Brain microvascular endothelial cell (primary cell): ENCODE measurements around the gene TAF1B.
A peak's percentile ranks its signal among the peaks of the same experiment; 100 is the strongest.

Experiments used
- DNase-seq: peaks from one replicate; pipeline ENCODE4 v3.0.0-alpha.2; 2020
- H3K27ac ChIP-seq: fragments of 250-450 bp; sonication (Bioruptor Pico); 2 replicates; pipeline ENCODE4 v1.5.1; 2020; ENCODE audit warnings: mild to moderate bottlenecking, moderate library complexity
- H3K27me3 ChIP-seq: fragments of 250-450 bp; sonication (Bioruptor Pico); replicated peaks from 2 replicates; pipeline ENCODE4 v1.5.1; 2020; ENCODE audit warnings: mild to moderate bottlenecking
- H3K36me3 ChIP-seq: fragments of 250-450 bp; sonication (Bioruptor Pico); replicated peaks from 2 replicates; pipeline ENCODE4 v1.5.1; 2020; ENCODE audit warnings: mild to moderate bottlenecking
- H3K4me3 ChIP-seq: 2 replicates; pipeline ENCODE4 v1.5.1; 2011; ENCODE audit warnings: low read depth, mild to moderate bottlenecking, control low read depth, low read length, moderate library complexity
- CTCF ChIP-seq: IDR thresholded peaks from 2 replicates; pipeline ENCODE4 v1.5.1; 2011; ENCODE audit warnings: low read depth, mild to moderate bottlenecking, moderate library complexity, low read length, control low read depth, inconsistent platforms; ENCODE audit errors: missing control alignments
- in situ Hi-C: cut with HindIII; loops from 2 replicates; pipeline ENCODE4 v1.10.0; 2017; ENCODE audit warnings: low sequenced_read_pairs, low pct_ligation_motif_present

Gene TAF1B

GRCh38 chr2:9970200-9971044, 127.1 kb downstream of the TAF1B start:
- in situ Hi-C loops = no loop called here
- no peak for TF ChIP-seq CTCF
- Histone ChIP-seq H3K4me3 (no peak overlapping the region), H3K27me3 (no peaks in the 10 kb centered on the region), H3K36me3 (no peaks in the 10 kb centered on the region), H3K27ac (no peak overlapping the region)
- no peak for DNase-seq

GRCh38 chr2:9971105-9971818, 128.0 kb downstream of the TAF1B start:
- DNase-seq = no peak
- Histone ChIP-seq H3K27ac (no peak overlapping the region), H3K36me3 (no peaks in the 10 kb centered on the region), H3K4me3 (no peak overlapping the region), H3K27me3 (no peaks in the 10 kb centered on the region)
- no peak for TF ChIP-seq CTCF
- in situ Hi-C loops = no loop called here

- no peaks in the 10 kb centered on the region for H3K36me3 ChIP-seq
- no peak overlapping the region for H3K4me3 ChIP-seq
- no peak for DNase-seq
- H3K27ac ChIP-seq = no peak overlapping the region
- in situ Hi-C loops = no loop called here
- no peak for TF ChIP-seq CTCF
- H3K27me3 ChIP-seq = no peaks in the 10 kb centered on the region
These were observed 128.6 kb downstream of the TAF1B start for GRCh38 chr2:9971890-9972289.

GRCh38 chr2:9972621-9973479, 129.6 kb downstream of the TAF1B start:
- TF ChIP-seq CTCF = no peak
- no peaks in the 10 kb centered on the region for H3K36me3 ChIP-seq
- in situ Hi-C loops = no loop called here
- no peak overlapping the region for H3K4me3 ChIP-seq
- no peaks in the 10 kb centered on the region for H3K27me3 ChIP-seq
- no peak overlapping the region for H3K27ac ChIP-seq
- DNase-seq = peak; percentile 57

- in situ Hi-C loops = no loop called here
- no peak for TF ChIP-seq CTCF
- Histone ChIP-seq H3K27me3 (no peaks in the 10 kb centered on the region), H3K27ac (no peak overlapping the region), H3K36me3 (no peaks in the 10 kb centered on the region), H3K4me3 (no peak overlapping the region)
- DNase-seq = no peak
These were observed 130.4 kb downstream of the TAF1B start for GRCh38 chr2:9973690-9974089.
